ENCODE results near the gene LRRFIP1. TPM values are rescaled to one million over a fixed set of nuclear protein-coding genes. Genes with fewer than 3 reads are reported as not detected.

Gene LRRFIP1
- total and polyA plus RNA-seq, 2 donors (not counting 3 experiments of a cell fraction or from before 2014, with no cell fraction given), result 39.2 to 179 TPM

- CTCF ChIA-PET, result interaction anchor here (0.7 to 3.5 kb wide), 21 partner anchors 9 to 488 kb away, joined by 3 to 24 read pairs (median 5); no protein-coding TSS in a partner anchor
- Histone ChIP-seq H3K36me3 (ENCODE audit: control insufficient read depth in 2 of 2, extremely low read depth in 1 of 2, insufficient read depth in 2 of 2, low read length in 2 of 2) (peaks cover 8 to 26% of the 10 kb centered on the region in 2 experiments), H3K9me1 (replicated peaks; ENCODE audit: control insufficient read depth, extremely low read depth, insufficient read depth, low read length) (no peaks in the 10 kb centered on the region), H3K4me1 (ENCODE audit: control insufficient read depth, extremely low read depth, insufficient read depth, low read length) (no peaks in the 10 kb centered on the region), H3K9me3 (replicated peaks; ENCODE audit: control insufficient read depth, insufficient read depth, low read length) (no peaks in the 10 kb centered on the region), H3K27me3 (ENCODE audit: control insufficient read depth in 2 of 2, insufficient read depth in 2 of 2, low read length in 2 of 2) (no peaks in the 10 kb centered on the region), H2AFZ (ENCODE audit: low read depth, low read length) (no peak overlapping the region), H3K4me3 (replicated peaks in 1 of 3; ENCODE audit: insufficient read depth in 1 of 3, low read depth in 1 of 3, low read length in 3 of 3) (no peak overlapping the region), H3K4me2 (ENCODE audit: insufficient read depth, low read length) (no peak overlapping the region), H3K27ac (ENCODE audit: insufficient read depth, low read depth, low read length) (no peak overlapping the region), H3K9ac (replicated peaks; ENCODE audit: extremely low read depth, insufficient read depth, low read length) (no peak overlapping the region), H4K20me1 (replicated peaks; ENCODE audit: control insufficient read depth, extremely low read depth, insufficient read depth, low read length) (no peaks in the 10 kb centered on the region), H3K79me2 (ENCODE audit: control insufficient read depth, insufficient read depth, low read length) (no peaks in the 10 kb centered on the region)
- intact Hi-C loops (cut with micrococcal nuclease), result loop anchor here (1.0 kb wide), 4 partner anchors 102 to 263 kb away; no protein-coding TSS in a partner anchor
- TF ChIP-seq GATA2 (IDR thresholded peaks at IDR 0.05; ENCODE audit: insufficient read depth, insufficient read length, low read depth, low read length), result no peak
- peak; percentile 76 to 77 for TF ChIP-seq CTCF (IDR thresholded peaks at IDR 0.05; ENCODE audit: extremely low read depth in 1 of 2, insufficient read depth in 1 of 2, low read depth in 1 of 2, low read length in 2 of 2)
- POLR2A ChIA-PET, result no interaction called here
- FAIRE-seq (peak; percentile 84), DNase-seq (ENCODE audit: low read depth, low spot score) (peak; percentile 69)
- no TSS peak for BruUV-seq (replicated peaks)
- dilution Hi-C loops (cut with MboI; ENCODE audit: extremely low pct_ligation_motif_present, low sequenced_read_pairs), result no loop called here
These were observed 147.6 kb downstream of the LRRFIP1 start for GRCh38 chr2:237774811-237775553.

- intact Hi-C loops (cut with micrococcal nuclease), result no loop called here
These were observed 152.1 kb downstream of the LRRFIP1 start for GRCh38 chr2:237779521-237779920.

More at GRCh38 chr2:237779521-237779920, 152.1 kb downstream of the LRRFIP1 start:
- Histone ChIP-seq H3K27me3 (ENCODE audit: control insufficient read depth in 2 of 2, insufficient read depth in 2 of 2, low read length in 2 of 2) (no peaks in the 10 kb centered on the region), H3K27ac (ENCODE audit: insufficient read depth, low read depth, low read length) (no peak overlapping the region), H4K20me1 (replicated peaks; ENCODE audit: control insufficient read depth, extremely low read depth, insufficient read depth, low read length) (no peaks in the 10 kb centered on the region), H3K9ac (replicated peaks; ENCODE audit: extremely low read depth, insufficient read depth, low read length) (no peak overlapping the region), H3K9me3 (replicated peaks; ENCODE audit: control insufficient read depth, insufficient read depth, low read length) (no peaks in the 10 kb centered on the region), H3K4me2 (ENCODE audit: insufficient read depth, low read length) (no peak overlapping the region), H3K4me1 (ENCODE audit: control insufficient read depth, extremely low read depth, insufficient read depth, low read length) (no peaks in the 10 kb centered on the region), H3K9me1 (replicated peaks; ENCODE audit: control insufficient read depth, extremely low read depth, insufficient read depth, low read length) (no peaks in the 10 kb centered on the region), H3K79me2 (ENCODE audit: control insufficient read depth, insufficient read depth, low read length) (no peaks in the 10 kb centered on the region), H3K4me3 (replicated peaks in 1 of 3; ENCODE audit: insufficient read depth in 1 of 3, low read depth in 1 of 3, low read length in 3 of 3) (no peak overlapping the region), H3K36me3 (ENCODE audit: control insufficient read depth in 2 of 2, extremely low read depth in 1 of 2, insufficient read depth in 2 of 2, low read length in 2 of 2) (peaks cover 9 to 28% of the 10 kb centered on the region in 2 experiments), H2AFZ (ENCODE audit: low read depth, low read length) (no peak overlapping the region)
- POLR2A ChIA-PET, result interaction anchor here (0.7 kb wide), 1 partner anchor 226 kb away, joined by 3 read pairs; no protein-coding TSS in a partner anchor
- dilution Hi-C loops (cut with MboI; ENCODE audit: extremely low pct_ligation_motif_present, low sequenced_read_pairs), result no loop called here
- FAIRE-seq (no peak), DNase-seq (ENCODE audit: low read depth, low spot score) (no peak)
- TF ChIP-seq FOS (IDR thresholded peaks at IDR 0.05; ENCODE audit: borderline replicate concordance, insufficient read depth, low read length), result no peak
- no peak for TF ChIP-seq CTCF (IDR thresholded peaks at IDR 0.05; ENCODE audit: extremely low read depth in 1 of 2, insufficient read depth in 1 of 2, low read depth in 1 of 2, low read length in 2 of 2)
- no peak for TF ChIP-seq MYC (IDR thresholded peaks at IDR 0.05; ENCODE audit: low read depth, low read length)
- TF ChIP-seq EZH2 (IDR thresholded peaks at IDR 0.05; ENCODE audit: borderline replicate concordance, low read depth, low read length, severe bottlenecking), result no peak
- no peak for TF ChIP-seq POLR2A (IDR thresholded peaks at IDR 0.05; ENCODE audit: low read depth, low read length)
- CTCF ChIA-PET, result interaction anchor here (0.8 to 0.9 kb wide), 2 partner anchors 198 to 484 kb away, joined by 3 to 4 read pairs; no protein-coding TSS in a partner anchor
- TSS peak; percentile 41 for BruUV-seq (replicated peaks)

All from endothelial cell of umbilical vein (primary cell).